ENCODE data around the gene MARCKS. TPM values are rescaled to one million over a fixed set of nuclear protein-coding genes. Genes with fewer than 3 reads are reported as not detected.

Gene MARCKS
- total RNA-seq, 2 experiments from 2014 or later, result 0.47 to 0.83 TPM

DNA sequence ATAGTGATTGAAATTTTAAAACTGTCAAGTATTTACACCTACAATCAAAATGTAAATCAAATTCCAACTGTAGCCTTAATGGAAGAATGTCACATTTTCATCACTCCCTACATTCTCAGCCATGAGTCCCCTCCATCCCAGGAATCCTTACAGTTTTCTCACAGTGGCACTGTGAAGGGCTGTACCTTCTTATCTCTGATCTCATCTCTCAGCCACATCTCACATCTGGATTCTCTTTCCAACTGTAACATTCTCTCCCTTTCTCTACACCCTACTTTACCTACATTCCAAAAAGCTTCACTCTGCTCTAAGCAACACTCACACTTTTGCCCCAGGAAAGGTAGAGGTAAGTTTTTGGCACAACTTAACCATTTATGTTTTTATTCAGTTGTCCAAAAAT lies 8.9 kb upstream of the MARCKS start:
- no peak for DNase-seq
- TF ChIP-seq, protein P1, sequence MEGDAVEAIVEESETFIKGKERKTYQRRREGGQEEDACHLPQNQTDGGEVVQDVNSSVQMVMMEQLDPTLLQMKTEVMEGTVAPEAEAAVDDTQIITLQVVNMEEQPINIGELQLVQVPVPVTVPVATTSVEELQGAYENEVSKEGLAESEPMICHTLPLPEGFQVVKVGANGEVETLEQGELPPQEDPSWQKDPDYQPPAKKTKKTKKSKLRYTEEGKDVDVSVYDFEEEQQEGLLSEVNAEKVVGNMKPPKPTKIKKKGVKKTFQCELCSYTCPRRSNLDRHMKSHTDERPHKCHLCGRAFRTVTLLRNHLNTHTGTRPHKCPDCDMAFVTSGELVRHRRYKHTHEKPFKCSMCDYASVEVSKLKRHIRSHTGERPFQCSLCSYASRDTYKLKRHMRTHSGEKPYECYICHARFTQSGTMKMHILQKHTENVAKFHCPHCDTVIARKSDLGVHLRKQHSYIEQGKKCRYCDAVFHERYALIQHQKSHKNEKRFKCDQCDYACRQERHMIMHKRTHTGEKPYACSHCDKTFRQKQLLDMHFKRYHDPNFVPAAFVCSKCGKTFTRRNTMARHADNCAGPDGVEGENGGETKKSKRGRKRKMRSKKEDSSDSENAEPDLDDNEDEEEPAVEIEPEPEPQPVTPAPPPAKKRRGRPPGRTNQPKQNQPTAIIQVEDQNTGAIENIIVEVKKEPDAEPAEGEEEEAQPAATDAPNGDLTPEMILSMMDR (IDR thresholded peaks at IDR 0.05), result no peak
- H3K4me1 Mint-ChIP-seq (ENCODE audit: low read depth), result no peaks in the 10 kb centered on the region
- intact Hi-C loops (cut with micrococcal nuclease), result no loop called here
- no peak overlapping the region for H3K27ac Mint-ChIP-seq
- no peak overlapping the region for H3K4me3 Mint-ChIP-seq
- ATAC-seq, result no peak
- CTCF ChIA-PET, result interaction anchor here (1.7 kb wide), 1 partner anchor 10 kb away, joined by 5 read pairs; no protein-coding TSS in a partner anchor
- H3K9me3 Mint-ChIP-seq, result no peaks in the 10 kb centered on the region
- POLR2A ChIA-PET, result no interaction called here
- H3K36me3 Mint-ChIP-seq (ENCODE audit: low read depth), result no peaks in the 10 kb centered on the region
- peaks cover 28% of the 10 kb centered on the region for H3K27me3 Mint-ChIP-seq

DNA sequence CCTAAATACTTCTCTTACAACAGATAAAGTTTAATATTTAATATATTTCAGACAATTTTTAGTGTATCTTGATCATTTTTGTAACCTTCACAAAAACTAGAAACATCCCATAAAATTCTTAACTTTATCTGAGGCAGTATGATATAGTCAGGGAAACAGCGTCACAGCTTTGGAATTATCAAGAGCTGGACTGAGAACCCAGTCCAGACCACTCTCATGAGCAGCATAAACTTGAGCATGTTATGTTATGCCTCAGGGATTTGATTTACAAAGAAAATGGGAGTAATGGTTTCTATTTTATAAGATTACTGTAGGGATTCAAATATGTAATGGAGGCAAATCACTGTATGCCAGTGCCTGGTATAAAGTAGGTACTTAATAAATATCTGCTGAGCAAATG lies 8.3 kb upstream of the MARCKS start:
- CTCF ChIA-PET, result interaction anchor here (1.6 kb wide), 1 partner anchor 9 kb away, joined by 5 read pairs; no protein-coding TSS in a partner anchor
- Mint-ChIP-seq H3K4me1 (ENCODE audit: low read depth) (no peaks in the 10 kb centered on the region), H3K27me3 (peaks cover 32% of the 10 kb centered on the region), H3K9me3 (no peaks in the 10 kb centered on the region), H3K4me3 (no peak overlapping the region), H3K27ac (no peak overlapping the region), H3K36me3 (ENCODE audit: low read depth) (no peaks in the 10 kb centered on the region)
- intact Hi-C loops (cut with micrococcal nuclease), result no loop called here
- TF ChIP-seq, protein P1 (IDR thresholded peaks at IDR 0.05), result no peak
- ATAC-seq (no peak), DNase-seq (no peak)
- POLR2A ChIA-PET, result interaction anchor here (0.6 kb wide), 1 partner anchor 63 kb away, joined by 3 read pairs; no protein-coding TSS in a partner anchor

DNA sequence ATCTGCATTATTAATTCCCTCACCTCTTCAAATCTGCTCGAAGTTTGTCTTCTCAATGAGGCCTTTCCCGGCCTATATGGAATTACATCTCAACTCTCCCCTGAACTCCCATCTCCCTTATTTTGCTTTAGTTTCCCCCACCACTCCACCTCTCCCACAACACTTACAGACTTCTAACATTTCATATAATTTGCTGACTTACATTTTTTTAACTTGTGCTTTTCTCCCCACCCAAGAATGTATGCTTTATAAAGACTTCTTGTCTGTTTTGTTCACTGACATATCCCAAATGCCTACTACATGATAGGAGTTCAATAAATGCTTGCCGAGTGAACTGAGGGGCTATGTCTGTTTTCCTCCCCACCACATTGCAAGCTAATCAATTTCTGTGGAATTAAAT lies 3.9 kb upstream of the MARCKS start:
- CTCF ChIA-PET, result interaction anchor here (0.8 kb wide), 1 partner anchor 10 kb away, joined by 3 read pairs; no protein-coding TSS in a partner anchor

DNA sequence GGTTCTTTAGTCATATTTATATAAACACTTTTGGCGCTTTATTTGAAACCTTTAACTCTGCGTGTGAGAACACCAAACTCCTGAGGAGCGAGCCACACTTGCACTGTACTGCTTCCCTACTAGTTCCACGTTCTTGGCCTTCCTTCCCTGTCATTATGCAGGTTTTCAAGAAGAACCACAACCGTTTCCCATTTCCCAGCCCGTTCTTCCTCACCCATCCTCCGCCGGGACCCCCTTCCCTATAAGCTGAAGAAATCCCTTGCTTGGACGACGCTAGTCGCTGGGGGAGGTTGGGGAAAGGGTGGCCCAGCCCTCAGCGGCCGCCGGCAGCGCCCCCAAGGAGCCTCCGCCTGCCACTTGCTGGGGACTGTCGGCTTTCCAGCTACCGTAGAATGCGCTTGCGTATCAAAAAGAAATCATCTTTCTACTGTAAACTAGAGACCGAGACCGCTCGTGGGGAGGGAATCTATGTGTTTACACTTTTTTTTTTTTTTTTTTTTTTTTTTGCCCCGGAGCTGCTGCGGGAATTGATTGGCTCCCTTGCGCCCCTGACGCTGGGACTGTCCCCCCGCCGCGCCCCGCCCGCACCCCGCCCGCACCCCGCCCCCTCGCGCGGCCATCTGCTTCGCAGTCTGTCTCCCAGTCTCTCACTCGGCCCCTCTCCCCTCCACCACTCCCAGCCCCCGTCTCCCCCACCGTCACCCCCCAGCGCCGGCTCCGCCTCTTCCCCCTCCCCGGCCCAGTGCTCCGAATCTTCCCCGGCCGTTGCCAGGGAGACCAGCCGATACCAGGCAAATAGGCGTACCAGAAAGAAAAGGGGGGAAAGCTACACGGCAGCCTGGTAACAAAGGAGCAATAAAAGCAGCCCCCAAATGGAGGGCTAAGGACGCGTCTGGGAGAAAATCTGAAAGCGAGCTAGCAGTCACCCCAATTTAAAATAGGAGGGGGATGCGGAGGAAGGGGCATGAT lies 2.3 kb upstream of the MARCKS start:
- H3K4me3 Mint-ChIP-seq, result peak overlapping the region; percentile 59
- CTCF ChIA-PET, result interaction anchor here (1.0 to 1.4 kb wide), 2 partner anchors 55 to 548 kb away, joined by 5 read pairs; no protein-coding TSS in a partner anchor
- peaks cover 14% of the 10 kb centered on the region for H3K4me1 Mint-ChIP-seq (ENCODE audit: low read depth)
- TF ChIP-seq, protein P1 (IDR thresholded peaks at IDR 0.05), result no peak
- POLR2A ChIA-PET, result no interaction called here
- no peaks in the 10 kb centered on the region for H3K36me3 Mint-ChIP-seq (ENCODE audit: low read depth)
- peaks cover 34% of the 10 kb centered on the region for H3K27me3 Mint-ChIP-seq
- DNase-seq (peak; percentile 21), ATAC-seq (no peak)
- intact Hi-C loops (cut with micrococcal nuclease), result loop anchor here (5.0 kb wide), 1 partner anchor 223 kb away; no protein-coding TSS in a partner anchor
- H3K27ac Mint-ChIP-seq, result no peak overlapping the region
- no peaks in the 10 kb centered on the region for H3K9me3 Mint-ChIP-seq

More for the DNA sequence above, 3.9 kb upstream of the MARCKS start:
- intact Hi-C loops (cut with micrococcal nuclease), result no loop called here
- ATAC-seq (no peak), DNase-seq (no peak)
- peaks cover 10% of the 10 kb centered on the region for H3K4me1 Mint-ChIP-seq (ENCODE audit: low read depth)
- POLR2A ChIA-PET, result no interaction called here
- no peak overlapping the region for H3K27ac Mint-ChIP-seq
- no peak overlapping the region for H3K4me3 Mint-ChIP-seq
- no peaks in the 10 kb centered on the region for H3K36me3 Mint-ChIP-seq (ENCODE audit: low read depth)
- no peaks in the 10 kb centered on the region for H3K9me3 Mint-ChIP-seq
- TF ChIP-seq, protein P1 (IDR thresholded peaks at IDR 0.05), result no peak
- peaks cover 38% of the 10 kb centered on the region for H3K27me3 Mint-ChIP-seq

Measured in activated CD8-positive, alpha-beta T cell treated with anti-CD3 and anti-CD28 coated beads for 36 hours (primary cell).